ENCODE data around the gene PLK2.

GRCh38 chr5:58431832-58432231, 28.1 kb downstream of the PLK2 start:
- no peak for TF ChIP-seq BHLHE40 (IDR thresholded peaks at IDR 0.05; ENCODE audit: low read depth, low read length)
- TF ChIP-seq, protein P1, sequence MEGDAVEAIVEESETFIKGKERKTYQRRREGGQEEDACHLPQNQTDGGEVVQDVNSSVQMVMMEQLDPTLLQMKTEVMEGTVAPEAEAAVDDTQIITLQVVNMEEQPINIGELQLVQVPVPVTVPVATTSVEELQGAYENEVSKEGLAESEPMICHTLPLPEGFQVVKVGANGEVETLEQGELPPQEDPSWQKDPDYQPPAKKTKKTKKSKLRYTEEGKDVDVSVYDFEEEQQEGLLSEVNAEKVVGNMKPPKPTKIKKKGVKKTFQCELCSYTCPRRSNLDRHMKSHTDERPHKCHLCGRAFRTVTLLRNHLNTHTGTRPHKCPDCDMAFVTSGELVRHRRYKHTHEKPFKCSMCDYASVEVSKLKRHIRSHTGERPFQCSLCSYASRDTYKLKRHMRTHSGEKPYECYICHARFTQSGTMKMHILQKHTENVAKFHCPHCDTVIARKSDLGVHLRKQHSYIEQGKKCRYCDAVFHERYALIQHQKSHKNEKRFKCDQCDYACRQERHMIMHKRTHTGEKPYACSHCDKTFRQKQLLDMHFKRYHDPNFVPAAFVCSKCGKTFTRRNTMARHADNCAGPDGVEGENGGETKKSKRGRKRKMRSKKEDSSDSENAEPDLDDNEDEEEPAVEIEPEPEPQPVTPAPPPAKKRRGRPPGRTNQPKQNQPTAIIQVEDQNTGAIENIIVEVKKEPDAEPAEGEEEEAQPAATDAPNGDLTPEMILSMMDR (conservative IDR thresholded peaks at IDR 0.05; ENCODE audit: low read depth, low read length) = no peak
- TF ChIP-seq USF2 (IDR thresholded peaks at IDR 0.05; ENCODE audit: low read depth, low read length) = no peak
- TF ChIP-seq POLR2A (IDR thresholded peaks at IDR 0.05; ENCODE audit: low read depth, low read length) = no peak
- TF ChIP-seq MAFK (IDR thresholded peaks at IDR 0.05; ENCODE audit: low read depth, low read length) = no peak
- no peak for TF ChIP-seq RFX5 (IDR thresholded peaks at IDR 0.05; ENCODE audit: low read depth, low read length)

Measured in IMR-90 (cell line).